ENCODE results near the gene TMEM191B.
"Not testable (repeated sequence)": the region's sequence is repeated elsewhere in the genome, so short reads cannot be mapped to it uniquely, and the experiment has no call there.

Gene TMEM191B

GRCh38 chr22:18527752-18528596 is at the start of gene TMEM191B:
Gene TMEM191B, plus strand, starts transcription at chr22:18527802. Its CDS starts 179 bp downstream, at chr22:18527981.
- H3K79me2 ChIP-seq (ENCODE audit: insufficient read depth, low read length); H3K9me2 ChIP-seq (ENCODE audit: low read depth, low read length); H3K4me1 ChIP-seq (ENCODE audit: insufficient read depth, low read length, severe bottlenecking); H3K36me3 ChIP-seq (ENCODE audit: insufficient read depth, low read length); H3K9me3 ChIP-seq (ENCODE audit: low read length); H3F3A ChIP-seq (ENCODE audit: insufficient read depth, low read length); H3K9ac ChIP-seq (ENCODE audit: low read length); H3K27me3 ChIP-seq (ENCODE audit: insufficient read depth, low read length); H3K27ac ChIP-seq (ENCODE audit: low read depth, low read length, poor library complexity, severe bottlenecking); H3K4me3 ChIP-seq (ENCODE audit: low read depth, low read length, poor library complexity, severe bottlenecking); H3K4me2 ChIP-seq (ENCODE audit: low read length); H4K20me1 ChIP-seq (ENCODE audit: insufficient read depth, low read length); H2AFZ ChIP-seq (ENCODE audit: low read length): not testable (repeated sequence)

DNA sequence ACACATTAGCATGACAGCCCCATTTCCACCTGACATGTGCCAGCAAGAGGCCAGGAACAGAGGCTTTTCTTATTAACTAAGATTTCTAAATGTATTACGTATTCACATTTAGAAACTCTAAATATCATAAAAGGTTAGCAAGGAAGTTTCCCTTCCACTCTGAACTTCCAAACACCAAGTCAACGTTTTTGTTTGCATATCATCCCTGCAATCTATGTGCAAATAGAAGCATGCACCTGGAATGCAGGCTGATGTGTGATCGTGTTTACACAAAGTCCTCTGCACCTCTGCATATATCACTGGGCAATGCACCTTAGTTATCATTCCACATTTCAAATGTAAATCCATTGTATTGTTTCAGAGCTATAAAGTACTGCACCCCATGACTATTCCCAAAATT is 31.4 kb upstream of the TMEM191B start:
- H3K27ac ChIP-seq (ENCODE audit: low read depth, low read length, poor library complexity, severe bottlenecking); H3K4me3 ChIP-seq (ENCODE audit: low read depth, low read length, poor library complexity, severe bottlenecking); H3K79me2 ChIP-seq (ENCODE audit: insufficient read depth, low read length); H3K9me3 ChIP-seq (ENCODE audit: low read length); H3K9me2 ChIP-seq (ENCODE audit: low read depth, low read length); H3F3A ChIP-seq (ENCODE audit: insufficient read depth, low read length); H3K4me2 ChIP-seq (ENCODE audit: low read length); H4K20me1 ChIP-seq (ENCODE audit: insufficient read depth, low read length); H2AFZ ChIP-seq (ENCODE audit: low read length); H3K36me3 ChIP-seq (ENCODE audit: insufficient read depth, low read length); H3K27me3 ChIP-seq (ENCODE audit: insufficient read depth, low read length); H3K4me1 ChIP-seq (ENCODE audit: insufficient read depth, low read length, severe bottlenecking); H3K9ac ChIP-seq (ENCODE audit: low read length): not testable (repeated sequence)

- Histone ChIP-seq H3K4me3 (ENCODE audit: low read depth, low read length, poor library complexity, severe bottlenecking) (peak overlapping the region; percentile 44), H3K27ac (ENCODE audit: low read depth, low read length, poor library complexity, severe bottlenecking) (peak overlapping the region; percentile 70)
- H3F3A ChIP-seq (ENCODE audit: insufficient read depth, low read length); H3K4me1 ChIP-seq (ENCODE audit: insufficient read depth, low read length, severe bottlenecking); H4K20me1 ChIP-seq (ENCODE audit: insufficient read depth, low read length); H3K9me3 ChIP-seq (ENCODE audit: low read length); H3K36me3 ChIP-seq (ENCODE audit: insufficient read depth, low read length); H3K27me3 ChIP-seq (ENCODE audit: insufficient read depth, low read length); H3K79me2 ChIP-seq (ENCODE audit: insufficient read depth, low read length); H2AFZ ChIP-seq (ENCODE audit: low read length); H3K4me2 ChIP-seq (ENCODE audit: low read length); H3K9ac ChIP-seq (ENCODE audit: low read length); H3K9me2 ChIP-seq (ENCODE audit: low read depth, low read length): not testable (repeated sequence)
These were observed 16.3 kb upstream of the TMEM191B start for GRCh38 chr22:18511327-18511726.

- H3K9me2 ChIP-seq (ENCODE audit: low read depth, low read length); H3F3A ChIP-seq (ENCODE audit: insufficient read depth, low read length); H3K4me1 ChIP-seq (ENCODE audit: insufficient read depth, low read length, severe bottlenecking); H4K20me1 ChIP-seq (ENCODE audit: insufficient read depth, low read length); H3K4me2 ChIP-seq (ENCODE audit: low read length); H3K4me3 ChIP-seq (ENCODE audit: low read depth, low read length, poor library complexity, severe bottlenecking); H3K27me3 ChIP-seq (ENCODE audit: insufficient read depth, low read length); H3K9ac ChIP-seq (ENCODE audit: low read length); H3K9me3 ChIP-seq (ENCODE audit: low read length); H3K36me3 ChIP-seq (ENCODE audit: insufficient read depth, low read length); H2AFZ ChIP-seq (ENCODE audit: low read length); H3K79me2 ChIP-seq (ENCODE audit: insufficient read depth, low read length); H3K27ac ChIP-seq (ENCODE audit: low read depth, low read length, poor library complexity, severe bottlenecking): not testable (repeated sequence)
These were observed 15.2 kb upstream of the TMEM191B start for GRCh38 chr22:18512378-18512777.

DNA sequence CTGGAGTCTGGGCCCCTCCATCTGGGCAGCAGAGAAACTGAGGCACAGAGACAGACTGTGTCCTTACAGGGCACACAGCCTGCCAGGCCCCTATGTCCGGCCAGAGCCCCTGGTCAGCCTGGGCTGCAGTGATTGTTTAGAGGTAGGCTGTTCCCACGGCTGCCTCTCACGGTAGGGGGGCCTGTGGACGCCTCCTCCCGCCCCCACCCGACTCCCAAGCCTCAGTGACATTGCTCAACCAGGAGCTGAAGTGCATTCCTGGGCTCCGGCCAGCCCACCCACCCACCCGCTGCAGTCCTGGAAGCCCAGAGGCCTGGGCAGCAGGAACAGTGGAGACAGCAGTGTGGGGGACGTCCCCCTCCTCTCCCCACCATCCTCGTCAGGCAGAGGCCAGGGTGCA is 14.1 kb upstream of the TMEM191B start:
- H3K9ac ChIP-seq (ENCODE audit: low read length); H3K9me3 ChIP-seq (ENCODE audit: low read length); H3K4me2 ChIP-seq (ENCODE audit: low read length); H3K27me3 ChIP-seq (ENCODE audit: insufficient read depth, low read length); H3K9me2 ChIP-seq (ENCODE audit: low read depth, low read length); H3K36me3 ChIP-seq (ENCODE audit: insufficient read depth, low read length); H3K4me3 ChIP-seq (ENCODE audit: low read depth, low read length, poor library complexity, severe bottlenecking); H2AFZ ChIP-seq (ENCODE audit: low read length); H3F3A ChIP-seq (ENCODE audit: insufficient read depth, low read length); H3K79me2 ChIP-seq (ENCODE audit: insufficient read depth, low read length); H3K27ac ChIP-seq (ENCODE audit: low read depth, low read length, poor library complexity, severe bottlenecking); H3K4me1 ChIP-seq (ENCODE audit: insufficient read depth, low read length, severe bottlenecking); H4K20me1 ChIP-seq (ENCODE audit: insufficient read depth, low read length): not testable (repeated sequence)

- H3K79me2 ChIP-seq (ENCODE audit: insufficient read depth, low read length); H3K27me3 ChIP-seq (ENCODE audit: insufficient read depth, low read length); H3K4me1 ChIP-seq (ENCODE audit: insufficient read depth, low read length, severe bottlenecking); H2AFZ ChIP-seq (ENCODE audit: low read length); H3K4me3 ChIP-seq (ENCODE audit: low read depth, low read length, poor library complexity, severe bottlenecking); H4K20me1 ChIP-seq (ENCODE audit: insufficient read depth, low read length); H3K36me3 ChIP-seq (ENCODE audit: insufficient read depth, low read length); H3K9me2 ChIP-seq (ENCODE audit: low read depth, low read length); H3K4me2 ChIP-seq (ENCODE audit: low read length); H3K27ac ChIP-seq (ENCODE audit: low read depth, low read length, poor library complexity, severe bottlenecking); H3F3A ChIP-seq (ENCODE audit: insufficient read depth, low read length); H3K9ac ChIP-seq (ENCODE audit: low read length); H3K9me3 ChIP-seq (ENCODE audit: low read length): not testable (repeated sequence)
These were observed 9.5 kb upstream of the TMEM191B start, which contains the start of gene GGTLC3 for GRCh38 chr22:18518061-18518460. Gene GGTLC3, minus strand, starts transcription at chr22:18518161. Its CDS starts 264 bp downstream, at chr22:18517897.

- H3K4me3 ChIP-seq (ENCODE audit: low read depth, low read length, poor library complexity, severe bottlenecking); H2AFZ ChIP-seq (ENCODE audit: low read length); H4K20me1 ChIP-seq (ENCODE audit: insufficient read depth, low read length); H3K4me1 ChIP-seq (ENCODE audit: insufficient read depth, low read length, severe bottlenecking); H3K9ac ChIP-seq (ENCODE audit: low read length); H3K36me3 ChIP-seq (ENCODE audit: insufficient read depth, low read length); H3K9me3 ChIP-seq (ENCODE audit: low read length); H3K79me2 ChIP-seq (ENCODE audit: insufficient read depth, low read length); H3F3A ChIP-seq (ENCODE audit: insufficient read depth, low read length); H3K27me3 ChIP-seq (ENCODE audit: insufficient read depth, low read length); H3K27ac ChIP-seq (ENCODE audit: low read depth, low read length, poor library complexity, severe bottlenecking); H3K4me2 ChIP-seq (ENCODE audit: low read length); H3K9me2 ChIP-seq (ENCODE audit: low read depth, low read length): not testable (repeated sequence)
These were observed 4.8 kb upstream of the TMEM191B start for GRCh38 chr22:18522762-18523161.

- H3K4me3 ChIP-seq (ENCODE audit: low read depth, low read length, poor library complexity, severe bottlenecking); H3K79me2 ChIP-seq (ENCODE audit: insufficient read depth, low read length); H4K20me1 ChIP-seq (ENCODE audit: insufficient read depth, low read length); H3K9me3 ChIP-seq (ENCODE audit: low read length); H3K4me1 ChIP-seq (ENCODE audit: insufficient read depth, low read length, severe bottlenecking); H3K9me2 ChIP-seq (ENCODE audit: low read depth, low read length); H3K27me3 ChIP-seq (ENCODE audit: insufficient read depth, low read length); H3F3A ChIP-seq (ENCODE audit: insufficient read depth, low read length); H3K9ac ChIP-seq (ENCODE audit: low read length); H2AFZ ChIP-seq (ENCODE audit: low read length); H3K4me2 ChIP-seq (ENCODE audit: low read length); H3K36me3 ChIP-seq (ENCODE audit: insufficient read depth, low read length); H3K27ac ChIP-seq (ENCODE audit: low read depth, low read length, poor library complexity, severe bottlenecking): not testable (repeated sequence)
These were observed 4.3 kb upstream of the TMEM191B start for GRCh38 chr22:18523328-18523727.

Measured in OCI-LY1 (cell line).